Heart left ventricle (tissue), 13 donors: ENCODE measurements around the gene KLHDC10.
"Not testable (repeated sequence)": the region's sequence is repeated elsewhere in the genome, so short reads cannot be mapped to it uniquely, and the experiment has no call there.

Experiments used
- POLR2A ChIP-seq, 2 donors: fragments of 450-650 bp; IDR thresholded peaks; one replicate each; pipeline ENCODE4 v1.6.1; 2017; ENCODE audit warnings: antibody characterized with exemption in 2 of 2, mild to moderate bottlenecking in 2 of 2, moderate library complexity in 2 of 2
- TF ChIP-seq, protein P1 (sequence below), 12 donors: fragments of 200-600 bp; sonication (generic) in 4 of 12; IDR thresholded peaks; one replicate each; pipeline versions ENCODE4 v1.5.0 to v1.8.0; 2018 to 2022; ENCODE audit warnings: antibody characterized with exemption in 12 of 12, mild to moderate bottlenecking in 5 of 12
- donor health status: ischemic (EF 13 %, LVEDD 7.1; RV severe dilation, severe dysfunction).
- donor health status: DM: no; HTN: yes; CAD: no.
- donor health status: DM: no; HTN: no; CAD: no.
- donor health status: ischemic (EF 25% LVEDD 6.9; RV normal size, moderate dysfunction).
- donor health status: ischemic (EF 25% LVEDD 5.7; RV mildly dilated, moderate dysfunction).
- donor health status: ischemic (EF 35%, LVEDD 5.7; RV mildly dilated, moderate dysfunction).
- donor health status: nonischemic (EF 11% LVEDD 7.7; RV severe dilation, severe dysfunction).
- donor health status: DM: yes; HTN: yes; CAD: no.
- donor health status: PGD.
- donor health status: ischemic (EF 29% LVEDD 5.4; RV normal size, mild dysfunction).
- donor health status: nonischemic (EF 23%, LVEDD 6.1; RV moderate dilation, normal function).

DNA sequence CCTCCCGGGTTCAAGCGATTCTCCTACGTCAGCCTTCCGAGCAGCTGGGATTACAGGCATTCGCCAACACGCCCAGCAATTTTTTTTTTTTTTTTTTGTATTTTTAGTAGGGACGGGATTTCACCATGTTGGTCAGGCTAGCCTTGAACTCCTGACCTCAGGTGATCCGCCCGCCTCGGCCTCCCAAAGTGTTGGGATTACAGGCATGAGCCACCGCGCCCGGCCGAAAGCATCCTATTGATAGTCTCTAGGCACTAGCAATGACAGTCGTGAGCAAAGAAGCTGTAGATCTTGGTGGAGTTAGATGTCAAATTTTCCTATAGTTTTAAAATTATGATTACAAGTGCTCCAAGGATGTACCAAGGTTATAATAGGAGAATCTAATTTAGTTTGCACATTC lies 18.1 kb upstream of the KLHDC10 start:
- TF ChIP-seq POLR2A (IDR thresholded peaks at IDR 0.05): not testable (repeated sequence)
- TF ChIP-seq, protein P1, sequence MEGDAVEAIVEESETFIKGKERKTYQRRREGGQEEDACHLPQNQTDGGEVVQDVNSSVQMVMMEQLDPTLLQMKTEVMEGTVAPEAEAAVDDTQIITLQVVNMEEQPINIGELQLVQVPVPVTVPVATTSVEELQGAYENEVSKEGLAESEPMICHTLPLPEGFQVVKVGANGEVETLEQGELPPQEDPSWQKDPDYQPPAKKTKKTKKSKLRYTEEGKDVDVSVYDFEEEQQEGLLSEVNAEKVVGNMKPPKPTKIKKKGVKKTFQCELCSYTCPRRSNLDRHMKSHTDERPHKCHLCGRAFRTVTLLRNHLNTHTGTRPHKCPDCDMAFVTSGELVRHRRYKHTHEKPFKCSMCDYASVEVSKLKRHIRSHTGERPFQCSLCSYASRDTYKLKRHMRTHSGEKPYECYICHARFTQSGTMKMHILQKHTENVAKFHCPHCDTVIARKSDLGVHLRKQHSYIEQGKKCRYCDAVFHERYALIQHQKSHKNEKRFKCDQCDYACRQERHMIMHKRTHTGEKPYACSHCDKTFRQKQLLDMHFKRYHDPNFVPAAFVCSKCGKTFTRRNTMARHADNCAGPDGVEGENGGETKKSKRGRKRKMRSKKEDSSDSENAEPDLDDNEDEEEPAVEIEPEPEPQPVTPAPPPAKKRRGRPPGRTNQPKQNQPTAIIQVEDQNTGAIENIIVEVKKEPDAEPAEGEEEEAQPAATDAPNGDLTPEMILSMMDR (IDR thresholded peaks at IDR 0.05): not testable (repeated sequence)
